ENCODE data around the gene LAIR2.

LAIR2 gene

GRCh38 chr19:54521022-54521859 is 18.6 kb downstream of the LAIR2 start:
- DNase-seq, result no peak
- H3K9ac ChIP-seq (ENCODE audit: low read length), result no peak overlapping the region
- H4K5ac ChIP-seq (ENCODE audit: low read length), result no peak overlapping the region
- H3K4ac ChIP-seq (ENCODE audit: low read depth, low read length), result no peak overlapping the region
- no peak overlapping the region for H3K18ac ChIP-seq (ENCODE audit: low read length)
- H3K56ac ChIP-seq (ENCODE audit: low read length), result no peak overlapping the region
- H2BK5ac ChIP-seq (ENCODE audit: low read length), result no peak overlapping the region
- no peak overlapping the region for H3K27ac ChIP-seq (ENCODE audit: low read depth, low read length)
- H3K4me3 ChIP-seq (ENCODE audit: low read length), result no peak overlapping the region
- no peaks in the 10 kb centered on the region for H3K36me3 ChIP-seq (ENCODE audit: control insufficient read depth, insufficient read depth, low read length)
- H3K4me2 ChIP-seq (ENCODE audit: low read length), result no peak overlapping the region
- H3K79me1 ChIP-seq (ENCODE audit: low read length), result no peaks in the 10 kb centered on the region
- H3K23ac ChIP-seq (ENCODE audit: low read length), result no peak overlapping the region
- H3K4me1 ChIP-seq (ENCODE audit: control insufficient read depth, low read depth, low read length), result no peaks in the 10 kb centered on the region
- H2AK5ac ChIP-seq (ENCODE audit: low read length), result no peak overlapping the region
- H4K8ac ChIP-seq (ENCODE audit: low read depth, low read length), result no peak overlapping the region
- no CpG with 5 or more reads among the region's 18 CpGs for WGBS (ENCODE audit: extremely low coverage, insufficient coverage, low lambda C conversion rate)
- no peak overlapping the region for H2BK120ac ChIP-seq (ENCODE audit: low read depth, low read length)
- H3K79me2 ChIP-seq (ENCODE audit: control insufficient read depth, insufficient read depth, low read length), result no peaks in the 10 kb centered on the region
- H2BK15ac ChIP-seq (replicated peaks; ENCODE audit: low read depth), result no peak overlapping the region
- H3K27me3 ChIP-seq (ENCODE audit: insufficient read depth, low read length, poor library complexity), result no peaks in the 10 kb centered on the region

- DNase-seq, result no peak
- H2BK15ac ChIP-seq (replicated peaks; ENCODE audit: low read depth), result no peak overlapping the region
- no peaks in the 10 kb centered on the region for H3K79me1 ChIP-seq (ENCODE audit: low read length)
- no peak overlapping the region for H4K5ac ChIP-seq (ENCODE audit: low read length)
- no peak overlapping the region for H3K4me3 ChIP-seq (ENCODE audit: low read length)
- H2BK120ac ChIP-seq (ENCODE audit: low read depth, low read length), result no peak overlapping the region
- no peaks in the 10 kb centered on the region for H3K79me2 ChIP-seq (ENCODE audit: control insufficient read depth, insufficient read depth, low read length)
- H2AK5ac ChIP-seq (ENCODE audit: low read length), result no peak overlapping the region
- no peak overlapping the region for H3K27ac ChIP-seq (ENCODE audit: low read depth, low read length)
- H3K27me3 ChIP-seq (ENCODE audit: insufficient read depth, low read length, poor library complexity), result no peaks in the 10 kb centered on the region
- no peak overlapping the region for H3K4me2 ChIP-seq (ENCODE audit: low read length)
- no peak overlapping the region for H3K18ac ChIP-seq (ENCODE audit: low read length)
- H4K8ac ChIP-seq (ENCODE audit: low read depth, low read length), result no peak overlapping the region
- no peak overlapping the region for H3K9ac ChIP-seq (ENCODE audit: low read length)
- H3K23ac ChIP-seq (ENCODE audit: low read length), result no peak overlapping the region
- no peak overlapping the region for H3K4ac ChIP-seq (ENCODE audit: low read depth, low read length)
- no peak overlapping the region for H3K56ac ChIP-seq (ENCODE audit: low read length)
- no peaks in the 10 kb centered on the region for H3K36me3 ChIP-seq (ENCODE audit: control insufficient read depth, insufficient read depth, low read length)
- no CpG with 5 or more reads among the region's 6 CpGs for WGBS (ENCODE audit: extremely low coverage, insufficient coverage, low lambda C conversion rate)
- no peaks in the 10 kb centered on the region for H3K4me1 ChIP-seq (ENCODE audit: control insufficient read depth, low read depth, low read length)
- H2BK5ac ChIP-seq (ENCODE audit: low read length), result no peak overlapping the region
Measured at GRCh38 chr19:54521860-54522513, 19.4 kb downstream of the LAIR2 start.

GRCh38 chr19:54523403-54523802 is 20.8 kb downstream of the LAIR2 start:
- no peak overlapping the region for H3K9ac ChIP-seq (ENCODE audit: low read length)
- H3K4me1 ChIP-seq (ENCODE audit: control insufficient read depth, low read depth, low read length), result no peaks in the 10 kb centered on the region
- no peak overlapping the region for H3K4ac ChIP-seq (ENCODE audit: low read depth, low read length)
- H3K4me2 ChIP-seq (ENCODE audit: low read length), result no peak overlapping the region
- no peaks in the 10 kb centered on the region for H3K36me3 ChIP-seq (ENCODE audit: control insufficient read depth, insufficient read depth, low read length)
- no peaks in the 10 kb centered on the region for H3K79me2 ChIP-seq (ENCODE audit: control insufficient read depth, insufficient read depth, low read length)
- no peaks in the 10 kb centered on the region for H3K79me1 ChIP-seq (ENCODE audit: low read length)
- no peak overlapping the region for H3K18ac ChIP-seq (ENCODE audit: low read length)
- H4K5ac ChIP-seq (ENCODE audit: low read length), result no peak overlapping the region
- H3K27ac ChIP-seq (ENCODE audit: low read depth, low read length), result no peak overlapping the region
- no peak overlapping the region for H2AK5ac ChIP-seq (ENCODE audit: low read length)
- WGBS (ENCODE audit: extremely low coverage, insufficient coverage, low lambda C conversion rate), result no CpG with 5 or more reads among the region's 5 CpGs
- no peak overlapping the region for H3K56ac ChIP-seq (ENCODE audit: low read length)
- no peak overlapping the region for H2BK120ac ChIP-seq (ENCODE audit: low read depth, low read length)
- H2BK15ac ChIP-seq (replicated peaks; ENCODE audit: low read depth), result no peak overlapping the region
- no peak overlapping the region for H3K23ac ChIP-seq (ENCODE audit: low read length)
- no peak overlapping the region for H4K8ac ChIP-seq (ENCODE audit: low read depth, low read length)
- H3K27me3 ChIP-seq (ENCODE audit: insufficient read depth, low read length, poor library complexity), result no peaks in the 10 kb centered on the region
- no peak overlapping the region for H2BK5ac ChIP-seq (ENCODE audit: low read length)
- no peak for DNase-seq
- H3K4me3 ChIP-seq (ENCODE audit: low read length), result no peak overlapping the region

GRCh38 chr19:54525636-54526035 is 23.0 kb downstream of the LAIR2 start:
- no peaks in the 10 kb centered on the region for H3K79me1 ChIP-seq (ENCODE audit: low read length)
- no peak overlapping the region for H3K27ac ChIP-seq (ENCODE audit: low read depth, low read length)
- H2BK120ac ChIP-seq (ENCODE audit: low read depth, low read length), result no peak overlapping the region
- no peak overlapping the region for H4K5ac ChIP-seq (ENCODE audit: low read length)
- no peaks in the 10 kb centered on the region for H3K4me1 ChIP-seq (ENCODE audit: control insufficient read depth, low read depth, low read length)
- no peak overlapping the region for H3K4me2 ChIP-seq (ENCODE audit: low read length)
- no peak overlapping the region for H2BK5ac ChIP-seq (ENCODE audit: low read length)
- no peak overlapping the region for H3K18ac ChIP-seq (ENCODE audit: low read length)
- H4K8ac ChIP-seq (ENCODE audit: low read depth, low read length), result no peak overlapping the region
- no peak overlapping the region for H3K4me3 ChIP-seq (ENCODE audit: low read length)
- no peaks in the 10 kb centered on the region for H3K27me3 ChIP-seq (ENCODE audit: insufficient read depth, low read length, poor library complexity)
- H3K9ac ChIP-seq (ENCODE audit: low read length), result no peak overlapping the region
- no peak for DNase-seq
- H3K79me2 ChIP-seq (ENCODE audit: control insufficient read depth, insufficient read depth, low read length), result no peaks in the 10 kb centered on the region
- H3K4ac ChIP-seq (ENCODE audit: low read depth, low read length), result no peak overlapping the region
- no peak overlapping the region for H3K56ac ChIP-seq (ENCODE audit: low read length)
- H3K36me3 ChIP-seq (ENCODE audit: control insufficient read depth, insufficient read depth, low read length), result no peaks in the 10 kb centered on the region
- H3K23ac ChIP-seq (ENCODE audit: low read length), result no peak overlapping the region
- H2BK15ac ChIP-seq (replicated peaks; ENCODE audit: low read depth), result no peak overlapping the region
- no CpG with 5 or more reads among the region's 5 CpGs for WGBS (ENCODE audit: extremely low coverage, insufficient coverage, low lambda C conversion rate)
- H2AK5ac ChIP-seq (ENCODE audit: low read length), result no peak overlapping the region

- Histone ChIP-seq H3K79me2 (ENCODE audit: control insufficient read depth, insufficient read depth, low read length) (no peaks in the 10 kb centered on the region), H2BK5ac (ENCODE audit: low read length) (no peak overlapping the region), H3K27ac (ENCODE audit: low read depth, low read length) (no peak overlapping the region), H3K36me3 (ENCODE audit: control insufficient read depth, insufficient read depth, low read length) (no peaks in the 10 kb centered on the region), H3K56ac (ENCODE audit: low read length) (no peak overlapping the region), H3K4me3 (ENCODE audit: low read length) (no peak overlapping the region), H3K4me1 (ENCODE audit: control insufficient read depth, low read depth, low read length) (no peaks in the 10 kb centered on the region), H3K79me1 (ENCODE audit: low read length) (no peaks in the 10 kb centered on the region), H3K9ac (ENCODE audit: low read length) (no peak overlapping the region), H3K23ac (ENCODE audit: low read length) (no peak overlapping the region), H4K8ac (ENCODE audit: low read depth, low read length) (no peak overlapping the region), H3K18ac (ENCODE audit: low read length) (no peak overlapping the region), H2AK5ac (ENCODE audit: low read length) (no peak overlapping the region), H3K4ac (ENCODE audit: low read depth, low read length) (no peak overlapping the region), H2BK120ac (ENCODE audit: low read depth, low read length) (no peak overlapping the region), H3K4me2 (ENCODE audit: low read length) (no peak overlapping the region), H4K5ac (ENCODE audit: low read length) (no peak overlapping the region), H3K27me3 (ENCODE audit: insufficient read depth, low read length, poor library complexity) (no peaks in the 10 kb centered on the region), H2BK15ac (replicated peaks; ENCODE audit: low read depth) (no peak overlapping the region)
- WGBS (ENCODE audit: extremely low coverage, insufficient coverage, low lambda C conversion rate), result no CpG with 5 or more reads among the region's 26 CpGs
- no peak for DNase-seq
Measured at GRCh38 chr19:54526972-54527371, 24.3 kb downstream of the LAIR2 start.

Measured in mesendoderm (in vitro differentiated cells).